ENCODE data around the gene CCDC28A.

GRCh38 chr6:138814179-138814834 is 40.7 kb downstream of the CCDC28A start:
- TF ChIP-seq CTCF (IDR thresholded peaks at IDR 0.05) (no peak), POLR2A (IDR thresholded peaks at IDR 0.05) (no peak), POLR2AphosphoS5 (IDR thresholded peaks at IDR 0.05) (no peak), EP300 (IDR thresholded peaks at IDR 0.05) (no peak)

Measured in sigmoid colon (tissue), 4 donors.